HL-60 (cell line): Measurements from ENCODE around the gene MAP2K5.

ENCODE experiments used
- DNase-seq, 2 experiments: peaks; one replicate each; pipeline ENCODE4 v3.0.0-alpha.2; 2010 to 2020; ENCODE audit warnings: low read depth in 1 of 2, low spot score in 1 of 2
- H3K27ac ChIP-seq: fragments of 250-450 bp; sonication (Bioruptor Pico); replicated peaks from 2 replicates; pipeline ENCODE4 v1.5.1; 2020; ENCODE audit warnings: mild to moderate bottlenecking, moderate library complexity
- H3K27me3 ChIP-seq: fragments of 250-450 bp; sonication (Bioruptor Pico); 2 replicates; pipeline ENCODE4 v1.5.1; 2021; ENCODE audit warnings: mild to moderate bottlenecking, moderate library complexity; ENCODE audit not compliant: insufficient read depth, poor library complexity, severe bottlenecking
- H3K4me3 ChIP-seq: replicated peaks from 2 replicates; pipeline ENCODE4 v1.5.1; 2011; ENCODE audit warnings: mild to moderate bottlenecking, control low read depth, low read length; ENCODE audit not compliant: insufficient read depth
- CTCF ChIP-seq: IDR thresholded peaks from one replicate; pipeline ENCODE4 v1.5.1; 2011; ENCODE audit warnings: low read length, control low read depth, inconsistent platforms; ENCODE audit not compliant: insufficient read depth
- GABPA ChIP-seq: IDR thresholded peaks from 2 replicates; pipeline ENCODE4 v1.6.1; 2012; ENCODE audit warnings: low read depth
- POLR2AphosphoS5 ChIP-seq: IDR thresholded peaks from 2 replicates; pipeline ENCODE4 v1.6.1; 2012; ENCODE audit warnings: low read depth
- REST ChIP-seq: IDR thresholded peaks from 2 replicates; pipeline ENCODE4 v1.6.1; 2012; ENCODE audit warnings: low read depth; ENCODE audit not compliant: insufficient replicate concordance
- SPI1 ChIP-seq: IDR thresholded peaks from 2 replicates; pipeline ENCODE4 v1.6.1; 2012; ENCODE audit warnings: low read depth, mild to moderate bottlenecking, borderline replicate concordance

Gene MAP2K5

DNA sequence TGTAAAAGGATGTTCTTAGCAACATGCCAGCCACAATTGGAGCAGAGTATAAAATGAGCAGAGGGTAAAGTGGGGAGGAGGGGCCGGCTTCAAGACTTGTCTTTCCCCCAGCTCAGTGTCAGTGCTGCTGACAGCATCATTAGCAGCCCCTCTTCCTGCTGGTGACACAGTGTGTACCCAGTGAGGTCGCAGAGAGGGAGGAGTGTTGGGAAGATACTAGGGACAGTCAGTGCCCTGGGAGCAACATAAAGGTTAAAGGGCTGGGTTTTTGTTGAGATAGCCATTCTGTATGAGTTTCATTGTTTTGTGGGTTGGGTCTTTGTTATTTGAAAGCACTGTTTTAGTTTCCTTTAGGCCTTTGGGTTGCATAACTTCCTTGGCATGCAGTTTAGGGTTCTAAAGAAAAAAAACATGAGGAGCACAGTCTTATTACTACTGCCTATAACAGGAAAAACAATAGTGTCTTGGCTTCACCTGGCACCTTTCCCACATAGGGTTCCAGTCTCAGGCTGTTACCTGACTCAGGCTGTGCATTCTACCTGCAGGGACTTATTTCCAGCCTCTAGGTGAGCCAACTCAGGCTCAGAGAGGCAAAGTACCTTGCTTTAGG lies 188.7 kb downstream of the MAP2K5 start:
- no peak overlapping the region for H3K27ac ChIP-seq
- TF ChIP-seq GABPA, result no peak

DNA sequence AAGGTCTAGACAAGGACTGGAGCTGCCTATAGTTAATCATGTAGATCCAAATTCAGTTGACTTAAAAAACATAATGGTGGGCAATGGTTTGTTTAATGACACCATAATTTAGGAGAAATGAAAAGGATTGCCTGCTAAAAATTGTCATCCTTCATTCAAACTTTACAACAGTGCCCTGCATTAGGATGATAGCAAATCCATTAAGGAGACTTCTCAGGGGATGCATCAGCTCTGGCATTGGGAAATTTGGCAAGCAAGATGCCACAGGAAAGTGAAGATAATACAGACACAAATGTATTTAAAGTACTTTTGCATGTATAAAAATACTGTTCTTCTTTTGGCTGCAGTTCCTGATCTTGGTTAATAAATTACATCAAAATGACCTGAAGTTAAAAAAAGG lies 189.7 kb downstream of the MAP2K5 start:
- TF ChIP-seq SPI1 (no peak), POLR2AphosphoS5 (no peak), REST (no peak), CTCF (no peak), GABPA (no peak)
- Histone ChIP-seq H3K27ac (no peak overlapping the region), H3K27me3 (no peaks in the 10 kb centered on the region), H3K4me3 (no peak overlapping the region)
- DNase-seq, result no peak

More for the DNA sequence above, 188.7 kb downstream of the MAP2K5 start:
- no peak for DNase-seq
- Histone ChIP-seq H3K27me3 (no peaks in the 10 kb centered on the region), H3K4me3 (no peak overlapping the region)

DNA sequence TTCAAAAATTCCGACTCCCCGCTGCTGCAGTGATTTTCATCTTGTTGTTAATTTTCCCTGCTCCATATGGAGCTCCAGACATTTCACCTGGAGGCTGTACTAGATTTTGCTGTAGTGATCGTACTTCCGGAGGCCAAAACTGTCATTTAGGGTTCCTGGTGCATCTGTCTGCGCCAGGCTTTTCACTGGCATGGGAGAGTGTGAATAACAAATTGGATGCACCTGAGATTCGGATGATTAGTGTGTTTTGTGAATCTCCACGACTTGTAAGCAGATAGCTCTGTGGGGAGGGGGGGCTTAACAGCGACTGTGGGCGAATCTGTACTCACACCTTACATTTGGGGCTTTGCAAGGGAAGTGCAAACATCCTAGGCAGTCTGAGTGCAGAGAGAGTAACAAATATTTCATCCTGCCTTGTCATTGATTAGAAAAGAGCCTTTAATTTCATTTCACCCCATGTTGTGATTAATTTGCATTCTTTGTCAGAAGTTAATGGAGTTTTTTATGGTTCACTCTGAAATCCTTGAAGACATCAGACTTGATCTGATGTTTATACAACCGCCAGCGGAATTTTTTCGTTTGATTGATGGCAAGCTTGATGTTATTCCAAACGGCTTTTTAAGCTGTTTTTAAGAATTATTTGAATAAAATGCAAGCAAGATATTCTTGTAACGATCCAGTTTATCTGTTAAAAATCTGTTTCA lies 190.3 kb downstream of the MAP2K5 start:
- no peak for DNase-seq
- Histone ChIP-seq H3K27ac (no peak overlapping the region), H3K4me3 (no peak overlapping the region), H3K27me3 (no peaks in the 10 kb centered on the region)
- TF ChIP-seq POLR2AphosphoS5, result no peak
- no peak for TF ChIP-seq CTCF
- no peak for TF ChIP-seq GABPA
- TF ChIP-seq SPI1, result no peak
- TF ChIP-seq REST, result no peak

- H3K27me3 ChIP-seq, result no peaks in the 10 kb centered on the region
- no peak for DNase-seq
- no peak for TF ChIP-seq POLR2AphosphoS5
- TF ChIP-seq REST, result no peak
- no peak for TF ChIP-seq SPI1
- H3K4me3 ChIP-seq, result no peak overlapping the region
- H3K27ac ChIP-seq, result no peak overlapping the region
Measured at GRCh38 chr15:67735896-67736295, 193.4 kb downstream of the MAP2K5 start.
